ENCODE measurements around the gene TRIO. TPM values are rescaled to one million over a fixed set of nuclear protein-coding genes. Genes with fewer than 3 reads are reported as not detected.

TRIO gene
- total and polyA plus RNA-seq, 10 of the 15 experiments (the other 5 are each of a cell fraction or from before 2014, with no cell fraction given) = 5.1 to 96.4 (median 44.6) TPM

DNA sequence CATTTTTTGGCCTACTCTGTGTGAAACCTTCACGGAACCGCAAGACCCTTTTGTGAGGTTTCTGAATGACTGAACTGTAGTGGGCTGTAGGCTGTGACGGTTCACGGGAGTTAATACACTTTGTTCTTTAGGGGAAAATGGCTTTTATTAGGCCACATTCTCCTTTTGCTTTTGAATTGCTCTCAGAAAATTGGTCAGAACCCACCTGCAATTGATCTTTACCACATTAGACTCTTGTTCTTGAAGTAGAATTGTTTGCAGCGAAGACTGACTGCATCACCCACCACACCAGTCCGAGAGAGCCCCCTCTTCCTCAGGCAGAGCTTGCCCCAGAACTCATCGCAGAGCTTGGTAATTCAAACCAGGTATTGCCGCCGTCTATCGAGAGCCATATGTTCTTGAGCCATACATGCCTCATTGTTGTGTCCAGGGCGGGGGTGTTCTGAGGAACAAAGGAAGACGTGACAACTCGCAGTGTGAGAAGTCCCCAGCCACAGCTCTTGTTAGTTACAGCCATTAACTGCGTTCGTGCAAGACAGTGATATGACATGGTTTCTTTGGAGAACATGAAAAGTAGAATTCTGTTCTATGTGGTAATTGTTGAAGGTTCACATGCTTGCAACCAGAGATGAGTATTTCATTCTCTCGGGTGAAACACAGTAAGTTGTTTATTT lies 272.0 kb downstream of the TRIO start (continued):
- TF ChIP-seq PAX5 (IDR thresholded peaks at IDR 0.05; ENCODE audit: borderline replicate concordance, low read depth, low read length) (no peak), SKIL (IDR thresholded peaks at IDR 0.05; ENCODE audit: low read depth, poor library complexity, severe bottlenecking) (peak; percentile 61), TCF7 (IDR thresholded peaks at IDR 0.05; ENCODE audit: borderline replicate concordance) (peak; percentile 91), RBBP5 (conservative IDR thresholded peaks at IDR 0.05) (no peak), CUX1 (IDR thresholded peaks at IDR 0.05; ENCODE audit: insufficient replicate concordance, low read depth, low read length) (peak; percentile 68), IKZF2 (IDR thresholded peaks at IDR 0.05) (peak; percentile 63 to 71), ZNF207 (IDR thresholded peaks at IDR 0.05; ENCODE audit: borderline replicate concordance) (no peak), ESRRA (IDR thresholded peaks at IDR 0.05; ENCODE audit: low read length) (no peak), STAT1 (conservative IDR thresholded peaks at IDR 0.05) (no peak), RB1 (IDR thresholded peaks at IDR 0.05; ENCODE audit: borderline replicate concordance) (no peak), CHD1 (IDR thresholded peaks at IDR 0.05; ENCODE audit: low read depth, low read length) (no peak), CHD4 (IDR thresholded peaks at IDR 0.05) (no peak), NRF1 (conservative IDR thresholded peaks at IDR 0.05; ENCODE audit: low read depth, low read length) (no peak), KLF5 (IDR thresholded peaks at IDR 0.05; ENCODE audit: partially characterized antibody) (no peak), HCFC1 (IDR thresholded peaks at IDR 0.05; ENCODE audit: low read length) (no peak)
- TF ChIP-seq, protein P1, sequence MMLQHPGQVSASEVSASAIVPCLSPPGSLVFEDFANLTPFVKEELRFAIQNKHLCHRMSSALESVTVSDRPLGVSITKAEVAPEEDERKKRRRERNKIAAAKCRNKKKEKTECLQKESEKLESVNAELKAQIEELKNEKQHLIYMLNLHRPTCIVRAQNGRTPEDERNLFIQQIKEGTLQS (IDR thresholded peaks at IDR 0.05; ENCODE audit: borderline replicate concordance, extremely low read depth, low read depth, low read length) = no peak
- TF ChIP-seq, protein P2, sequence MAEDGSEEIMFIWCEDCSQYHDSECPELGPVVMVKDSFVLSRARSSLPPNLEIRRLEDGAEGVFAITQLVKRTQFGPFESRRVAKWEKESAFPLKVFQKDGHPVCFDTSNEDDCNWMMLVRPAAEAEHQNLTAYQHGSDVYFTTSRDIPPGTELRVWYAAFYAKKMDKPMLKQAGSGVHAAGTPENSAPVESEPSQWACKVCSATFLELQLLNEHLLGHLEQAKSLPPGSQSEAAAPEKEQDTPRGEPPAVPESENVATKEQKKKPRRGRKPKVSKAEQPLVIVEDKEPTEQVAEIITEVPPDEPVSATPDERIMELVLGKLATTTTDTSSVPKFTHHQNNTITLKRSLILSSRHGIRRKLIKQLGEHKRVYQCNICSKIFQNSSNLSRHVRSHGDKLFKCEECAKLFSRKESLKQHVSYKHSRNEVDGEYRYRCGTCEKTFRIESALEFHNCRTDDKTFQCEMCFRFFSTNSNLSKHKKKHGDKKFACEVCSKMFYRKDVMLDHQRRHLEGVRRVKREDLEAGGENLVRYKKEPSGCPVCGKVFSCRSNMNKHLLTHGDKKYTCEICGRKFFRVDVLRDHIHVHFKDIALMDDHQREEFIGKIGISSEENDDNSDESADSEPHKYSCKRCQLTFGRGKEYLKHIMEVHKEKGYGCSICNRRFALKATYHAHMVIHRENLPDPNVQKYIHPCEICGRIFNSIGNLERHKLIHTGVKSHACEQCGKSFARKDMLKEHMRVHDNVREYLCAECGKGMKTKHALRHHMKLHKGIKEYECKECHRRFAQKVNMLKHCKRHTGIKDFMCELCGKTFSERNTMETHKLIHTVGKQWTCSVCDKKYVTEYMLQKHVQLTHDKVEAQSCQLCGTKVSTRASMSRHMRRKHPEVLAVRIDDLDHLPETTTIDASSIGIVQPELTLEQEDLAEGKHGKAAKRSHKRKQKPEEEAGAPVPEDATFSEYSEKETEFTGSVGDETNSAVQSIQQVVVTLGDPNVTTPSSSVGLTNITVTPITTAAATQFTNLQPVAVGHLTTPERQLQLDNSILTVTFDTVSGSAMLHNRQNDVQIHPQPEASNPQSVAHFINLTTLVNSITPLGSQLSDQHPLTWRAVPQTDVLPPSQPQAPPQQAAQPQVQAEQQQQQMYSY (CRISPR knock-in tag; IDR thresholded peaks at IDR 0.05) = no peak
- TF ChIP-seq, protein P3, sequence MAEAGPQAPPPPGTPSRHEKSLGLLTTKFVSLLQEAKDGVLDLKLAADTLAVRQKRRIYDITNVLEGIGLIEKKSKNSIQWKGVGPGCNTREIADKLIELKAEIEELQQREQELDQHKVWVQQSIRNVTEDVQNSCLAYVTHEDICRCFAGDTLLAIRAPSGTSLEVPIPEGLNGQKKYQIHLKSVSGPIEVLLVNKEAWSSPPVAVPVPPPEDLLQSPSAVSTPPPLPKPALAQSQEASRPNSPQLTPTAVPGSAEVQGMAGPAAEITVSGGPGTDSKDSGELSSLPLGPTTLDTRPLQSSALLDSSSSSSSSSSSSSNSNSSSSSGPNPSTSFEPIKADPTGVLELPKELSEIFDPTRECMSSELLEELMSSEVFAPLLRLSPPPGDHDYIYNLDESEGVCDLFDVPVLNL (IDR thresholded peaks at IDR 0.05; ENCODE audit: low read depth, low read length) = peak; percentile 50; the same call in 1 of the 2 replicates
